AG04449 (cell line): ENCODE data around the gene ELF2.
A peak's percentile ranks its signal among the peaks of the same experiment; 100 is the strongest.
"Not testable (repeated sequence)": the region's sequence is repeated elsewhere in the genome, so short reads cannot be mapped to it uniquely, and the experiment has no call there.

Experiments used
- CTCF ChIA-PET: fragments of 350-600 bp; formaldehyde crosslinking; extraction: SDS; loops from one replicate; lab custom pipeline; 2021; ENCODE audit warnings: antibody characterized with exemption; lab: Yijun Ruan, JAX
- POLR2A ChIA-PET: fragments of 400-600, 350-600 bp; formaldehyde crosslinking; extraction: SDS; loops from one replicate; lab custom pipeline; 2020; ENCODE audit warnings: antibody characterized with exemption, inconsistent platforms; lab: Yijun Ruan, JAX
- DNase-seq: peaks from one replicate; pipeline ENCODE4 v3.0.0-alpha.2; 2010; ENCODE audit warnings: low read depth, low spot score
- H3K4me3 ChIP-seq: 2 replicates; pipeline ENCODE4 v1.5.1; 2011; ENCODE audit warnings: low read depth, mild to moderate bottlenecking, control low read depth, low read length
- CTCF ChIP-seq: IDR thresholded peaks from one replicate; pipeline ENCODE4 v1.5.1; 2011; ENCODE audit warnings: mild to moderate bottlenecking, moderate library complexity, low read length, control low read depth, inconsistent platforms; ENCODE audit not compliant: insufficient read depth; ENCODE audit errors: missing control alignments

The ELF2 gene

GRCh38 chr4:139214039-139214534, 37.1 kb upstream of the ELF2 start:
- no peak for TF ChIP-seq CTCF
- no peak overlapping the region for H3K4me3 ChIP-seq
- DNase-seq: no peak
- ChIA-PET CTCF (no interaction called here), POLR2A (no interaction called here)

- POLR2A ChIA-PET, CTCF ChIA-PET, H3K4me3 ChIP-seq, DNase-seq: not testable (repeated sequence)
These were observed 36.6 kb upstream of the ELF2 start for GRCh38 chr4:139213633-139214032.

- DNase-seq: no peak
- CTCF ChIA-PET: interaction anchor here (0.9 kb wide), 1 partner anchor 83 kb away, joined by 3 read pairs; no protein-coding TSS in a partner anchor
- POLR2A ChIA-PET: no interaction called here
- H3K4me3 ChIP-seq: no peak overlapping the region
- TF ChIP-seq CTCF: no peak
These were observed 35.9 kb upstream of the ELF2 start for GRCh38 chr4:139212900-139213299.

- no peak overlapping the region for H3K4me3 ChIP-seq
- no peak for TF ChIP-seq CTCF
- DNase-seq: no peak
- CTCF ChIA-PET: interaction anchor here (1.0 to 2.0 kb wide), 4 partner anchors 14 to 24 kb away, joined by 3 to 6 read pairs (median 3); no protein-coding TSS in a partner anchor
- POLR2A ChIA-PET: no interaction called here
These were observed 33.5 kb upstream of the ELF2 start for GRCh38 chr4:139210486-139210885.

- H3K4me3 ChIP-seq: no peak overlapping the region
- no peak for TF ChIP-seq CTCF
- CTCF ChIA-PET: interaction anchor here (1.3 to 2.0 kb wide), 2 partner anchors 18 to 25 kb away, joined by 3 to 6 read pairs; no protein-coding TSS in a partner anchor
- no peak for DNase-seq
- POLR2A ChIA-PET: no interaction called here
These were observed 32.5 kb upstream of the ELF2 start for GRCh38 chr4:139209470-139210063.

- no peak overlapping the region for H3K4me3 ChIP-seq
- CTCF ChIA-PET: no interaction called here
- POLR2A ChIA-PET: no interaction called here
- peak; percentile 49 for DNase-seq
- TF ChIP-seq CTCF: no peak
These were observed 31.5 kb upstream of the ELF2 start for GRCh38 chr4:139208404-139208945.
